SK-N-SH (cell line): ENCODE results near the gene ADRA2B. TPM values are rescaled to one million over a fixed set of nuclear protein-coding genes. Genes with fewer than 3 reads are reported as not detected.

Experiments
- CTCF ChIA-PET: fragments of 300-600, 350-600 bp; formaldehyde crosslinking; extraction: SDS; loops from one replicate; lab custom pipeline; 2021; lab: Yijun Ruan, JAX
- POLR2A ChIA-PET: fragments of 350-600 bp; sonication (Branson Sonifier 250); formaldehyde crosslinking; extraction: SDS; loops from one replicate; lab custom pipeline; 2020; ENCODE audit warnings: antibody characterized with exemption, inconsistent platforms; lab: Yijun Ruan, JAX
- DNase-seq: peaks from one replicate; pipeline ENCODE4 v3.0.0; 2012
- H2AFZ ChIP-seq: fragments of 200-600 bp; sonication (generic); 2 replicates; pipeline ENCODE4 v1.8.1; 2016; ENCODE audit warnings: antibody characterized with exemption, mild to moderate bottlenecking, low read depth
- H3F3A ChIP-seq: fragments of 200-600 bp; sonication (generic); replicated peaks from 2 replicates; pipeline ENCODE3; 2016; ENCODE audit warnings: antibody characterized with exemption, mild to moderate bottlenecking; ENCODE audit not compliant: insufficient read depth
- H3K27ac ChIP-seq, 2 experiments: fragments of 200-500 bp in 1 of 2; fragments of 200-600 bp in 1 of 2; sonication (Bioruptor generic) in 1 of 2; sonication (generic), shearing (Covaris generic) in 1 of 2; 2 replicates each; pipeline versions ENCODE4 v1.5.1 to v1.6.1; 2014 to 2016; ENCODE audit warnings: low read depth in 2 of 2, inconsistent platforms in 1 of 2, low read length in 1 of 2, mild to moderate bottlenecking in 1 of 2, mixed read lengths in 1 of 2
- H3K27me3 ChIP-seq: fragments of 200-600 bp; sonication (generic), shearing (Covaris generic); 2 replicates; pipeline ENCODE4 v1.6.1; 2016; ENCODE audit warnings: mixed run types; ENCODE audit not compliant: insufficient read depth
- H3K36me3 ChIP-seq, 2 experiments: fragments of 200-500 bp in 1 of 2; fragments of 200-600 bp in 1 of 2; sonication (Bioruptor generic) in 1 of 2; sonication (generic) in 1 of 2; replicated peaks in 1 of 2; 2 replicates each; pipeline versions ENCODE3 to v1.5.1; 2014 to 2016; ENCODE audit warnings: low read length in 1 of 2, mild to moderate bottlenecking in 1 of 2; ENCODE audit not compliant: insufficient read depth in 2 of 2, control insufficient read depth in 1 of 2
- H3K4me1 ChIP-seq, 2 experiments: fragments of 200-500 bp in 1 of 2; fragments of 200-600 bp in 1 of 2; sonication (Bioruptor generic) in 1 of 2; sonication (generic), shearing (Covaris generic) in 1 of 2; 2 replicates each; pipeline versions ENCODE4 v1.5.1 to v1.6.1; 2014 to 2016; ENCODE audit warnings: low read depth in 1 of 2, low read length in 1 of 2, mixed run types in 1 of 2; ENCODE audit not compliant: insufficient read depth in 2 of 2, control insufficient read depth in 1 of 2
- H3K4me2 ChIP-seq: fragments of 200-600 bp; sonication (generic), shearing (Covaris generic); 2 replicates; pipeline ENCODE4 v1.6.1; 2017; ENCODE audit warnings: mixed run types
- H3K4me3 ChIP-seq, 2 experiments: fragments of 200-500 bp in 1 of 2; fragments of 200-600 bp in 1 of 2; sonication (Bioruptor generic) in 1 of 2; sonication (generic), shearing (Covaris generic) in 1 of 2; 2 replicates each; pipeline versions ENCODE4 v1.5.1 to v1.8.1; 2014 to 2016; ENCODE audit warnings: low read depth in 2 of 2, inconsistent platforms in 1 of 2, low read length in 1 of 2, mild to moderate bottlenecking in 1 of 2, mixed read lengths in 1 of 2, moderate library complexity in 1 of 2
- H3K79me2 ChIP-seq: fragments of 200-600 bp; sonication (generic); 2 replicates; pipeline ENCODE4 v1.8.1; 2017; ENCODE audit warnings: mild to moderate bottlenecking; ENCODE audit not compliant: insufficient read depth
- H3K9ac ChIP-seq: fragments of 200-600 bp; sonication (generic); 2 replicates; pipeline ENCODE4 v1.6.1; 2017; ENCODE audit warnings: mixed run types
- H3K9me2 ChIP-seq: fragments of 200-600 bp; sonication (generic); 2 replicates; pipeline ENCODE4 v1.6.1; 2017; ENCODE audit warnings: mixed run types
- H3K9me3 ChIP-seq: fragments of 200-600 bp; sonication (generic); 2 replicates; pipeline ENCODE4 v1.6.1; 2017; ENCODE audit warnings: mixed run types, mild to moderate bottlenecking, moderate library complexity
- H4K20me1 ChIP-seq: fragments of 200-600 bp; sonication (generic); 2 replicates; pipeline ENCODE4 v1.6.1; 2017; ENCODE audit warnings: mild to moderate bottlenecking, mixed run types; ENCODE audit not compliant: insufficient read depth
- ELF1 ChIP-seq: IDR thresholded peaks from 2 replicates; pipeline ENCODE4 v1.4.0; 2012
- EZH2phosphoT487 ChIP-seq: fragments of 200-600 bp; sonication (generic); IDR thresholded peaks from 2 replicates; pipeline ENCODE4 v1.6.1; 2017; ENCODE audit warnings: low read depth, mixed run types, mild to moderate bottlenecking, antibody characterized with exemption, moderate library complexity, borderline replicate concordance
- NFIC ChIP-seq: IDR thresholded peaks from 2 replicates; pipeline ENCODE4 v1.4.0; 2012; ENCODE audit warnings: borderline replicate concordance
- RFX5 ChIP-seq: IDR thresholded peaks from 2 replicates; pipeline ENCODE4 v1.6.1; 2012; ENCODE audit warnings: mild to moderate bottlenecking, improper control_type of control experiment, low read length
- TAF1 ChIP-seq: IDR thresholded peaks from 2 replicates; pipeline ENCODE4 v1.6.1; 2012; ENCODE audit warnings: low read depth, mild to moderate bottlenecking, low read length, moderate library complexity, borderline replicate concordance
- TEAD4 ChIP-seq: IDR thresholded peaks from 2 replicates; pipeline ENCODE4 v1.4.0; 2012; ENCODE audit warnings: mild to moderate bottlenecking, borderline replicate concordance; ENCODE audit not compliant: insufficient read depth
- USF2 ChIP-seq: fragments of 150-350 bp; IDR thresholded peaks from 2 replicates; pipeline ENCODE4 v1.6.1; 2017; ENCODE audit warnings: antibody characterized with exemption, low read length, low read depth, borderline replicate concordance
- WGBS: methylation state at CpG from one replicate; pipeline ENCODE4 v1.1.6; 2017; ENCODE audit warnings: low lambda C conversion rate; 5-methylcytosine and 5-hydroxymethylcytosine counted together
- polyA plus RNA-seq, 3 experiments: library from polyadenylated mRNA; depleted of rRNA; stranded (reverse); fragments of >200 nt; gene quantifications; 2 replicates each; pipeline ENCODE4 v1.2.3, GENCODE V29; 2012
- TF ChIP-seq, protein P1 (sequence below): fragments of 200-600 bp; sonication (generic); IDR thresholded peaks from 2 replicates; pipeline ENCODE4 v1.6.1; 2017; ENCODE audit warnings: antibody characterized with exemption, mild to moderate bottlenecking, moderate library complexity
- TF ChIP-seq, protein P2 (sequence below): IDR thresholded peaks from 2 replicates; pipeline ENCODE4 v1.6.1; 2012; ENCODE audit warnings: mild to moderate bottlenecking, low read depth, low read length, moderate library complexity

The ADRA2B gene
- polyA plus RNA-seq, 1 of the 3 experiments (the other 2 are of a cell fraction), result not detected

- peak; percentile 23 for DNase-seq
- no peaks in the 10 kb centered on the region for H3K27me3 ChIP-seq
- no peaks in the 10 kb centered on the region for H4K20me1 ChIP-seq
- H3K9ac ChIP-seq, result no peak overlapping the region
- no peak overlapping the region for H3K4me3 ChIP-seq
- peaks cover 0 to 3% of the 10 kb centered on the region in 2 experiments; a peak in 1 of 4 replicates for H3K4me1 ChIP-seq
- no peaks in the 10 kb centered on the region for H3F3A ChIP-seq
- H3K36me3 ChIP-seq, result no peaks in the 10 kb centered on the region
- no peak overlapping the region for H3K4me2 ChIP-seq
- WGBS, result 82% methylated on average over 9 of the region's 12 CpGs
- H3K27ac ChIP-seq, result no peak overlapping the region
- no peaks in the 10 kb centered on the region for H3K9me2 ChIP-seq
- ChIA-PET POLR2A (no interaction called here), CTCF (interaction anchor here (1.6 to 3.2 kb wide), 3 partner anchors 11 to 74 kb away, joined by 5 to 15 read pairs (median 6); no protein-coding TSS in a partner anchor)
- no peak for TF ChIP-seq EZH2phosphoT487
- no peak for TF ChIP-seq NFIC
- TF ChIP-seq RFX5, result no peak
- no peak for TF ChIP-seq TAF1
- TF ChIP-seq TEAD4, result no peak
- no peak for TF ChIP-seq ELF1
- TF ChIP-seq, protein P1, sequence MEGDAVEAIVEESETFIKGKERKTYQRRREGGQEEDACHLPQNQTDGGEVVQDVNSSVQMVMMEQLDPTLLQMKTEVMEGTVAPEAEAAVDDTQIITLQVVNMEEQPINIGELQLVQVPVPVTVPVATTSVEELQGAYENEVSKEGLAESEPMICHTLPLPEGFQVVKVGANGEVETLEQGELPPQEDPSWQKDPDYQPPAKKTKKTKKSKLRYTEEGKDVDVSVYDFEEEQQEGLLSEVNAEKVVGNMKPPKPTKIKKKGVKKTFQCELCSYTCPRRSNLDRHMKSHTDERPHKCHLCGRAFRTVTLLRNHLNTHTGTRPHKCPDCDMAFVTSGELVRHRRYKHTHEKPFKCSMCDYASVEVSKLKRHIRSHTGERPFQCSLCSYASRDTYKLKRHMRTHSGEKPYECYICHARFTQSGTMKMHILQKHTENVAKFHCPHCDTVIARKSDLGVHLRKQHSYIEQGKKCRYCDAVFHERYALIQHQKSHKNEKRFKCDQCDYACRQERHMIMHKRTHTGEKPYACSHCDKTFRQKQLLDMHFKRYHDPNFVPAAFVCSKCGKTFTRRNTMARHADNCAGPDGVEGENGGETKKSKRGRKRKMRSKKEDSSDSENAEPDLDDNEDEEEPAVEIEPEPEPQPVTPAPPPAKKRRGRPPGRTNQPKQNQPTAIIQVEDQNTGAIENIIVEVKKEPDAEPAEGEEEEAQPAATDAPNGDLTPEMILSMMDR, result no peak
- H3K79me2 ChIP-seq, result no peaks in the 10 kb centered on the region
- no peak overlapping the region for H2AFZ ChIP-seq
- no peaks in the 10 kb centered on the region for H3K9me3 ChIP-seq
Observed at GRCh38 chr2:96099861-96100798, 16.2 kb downstream of the ADRA2B start.

DNA sequence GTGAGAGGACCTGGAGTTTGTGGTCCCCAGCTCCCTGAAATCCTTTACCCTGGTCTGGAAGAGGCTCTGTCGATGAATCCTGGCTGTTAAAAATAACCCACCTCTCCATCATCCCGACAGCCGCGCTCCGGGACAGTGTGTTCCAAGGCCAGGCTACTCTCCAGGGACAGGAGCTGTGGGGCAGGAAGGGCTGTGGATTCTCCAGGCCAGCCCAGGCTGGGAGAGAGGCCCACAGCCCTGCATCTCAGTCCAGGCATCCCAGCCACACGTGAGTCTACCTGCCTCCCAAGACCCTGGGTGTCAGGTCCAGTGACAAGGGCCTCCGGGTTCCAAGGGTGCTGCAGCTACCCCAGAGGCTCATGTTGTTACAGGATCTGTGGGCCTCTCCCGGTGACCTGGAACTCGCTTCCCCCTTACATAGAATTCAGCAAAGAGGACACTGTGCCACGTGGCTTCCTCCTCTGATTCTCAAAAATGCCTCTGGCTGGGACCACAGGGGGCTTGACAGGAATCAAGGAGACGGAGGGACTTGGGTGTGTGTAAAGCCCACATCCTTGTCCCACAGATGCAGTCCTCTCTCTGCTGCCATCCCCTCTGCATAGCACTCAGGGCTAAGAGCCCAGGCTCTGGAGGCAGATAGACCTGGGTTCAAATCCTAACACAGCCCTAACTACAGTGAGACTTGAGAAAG lies 17.3 kb downstream of the ADRA2B start:
- H3K9me3 ChIP-seq, result no peaks in the 10 kb centered on the region
- H3K4me1 ChIP-seq, result peaks cover 0 to 3% of the 10 kb centered on the region in 2 experiments; a peak in 1 of 4 replicates
- H3K4me2 ChIP-seq, result no peak overlapping the region
- H3K9ac ChIP-seq, result no peak overlapping the region
- no peaks in the 10 kb centered on the region for H3F3A ChIP-seq
- DNase-seq, result no peak
- no peaks in the 10 kb centered on the region for H4K20me1 ChIP-seq
- no peak for TF ChIP-seq USF2
- TF ChIP-seq, protein P2, sequence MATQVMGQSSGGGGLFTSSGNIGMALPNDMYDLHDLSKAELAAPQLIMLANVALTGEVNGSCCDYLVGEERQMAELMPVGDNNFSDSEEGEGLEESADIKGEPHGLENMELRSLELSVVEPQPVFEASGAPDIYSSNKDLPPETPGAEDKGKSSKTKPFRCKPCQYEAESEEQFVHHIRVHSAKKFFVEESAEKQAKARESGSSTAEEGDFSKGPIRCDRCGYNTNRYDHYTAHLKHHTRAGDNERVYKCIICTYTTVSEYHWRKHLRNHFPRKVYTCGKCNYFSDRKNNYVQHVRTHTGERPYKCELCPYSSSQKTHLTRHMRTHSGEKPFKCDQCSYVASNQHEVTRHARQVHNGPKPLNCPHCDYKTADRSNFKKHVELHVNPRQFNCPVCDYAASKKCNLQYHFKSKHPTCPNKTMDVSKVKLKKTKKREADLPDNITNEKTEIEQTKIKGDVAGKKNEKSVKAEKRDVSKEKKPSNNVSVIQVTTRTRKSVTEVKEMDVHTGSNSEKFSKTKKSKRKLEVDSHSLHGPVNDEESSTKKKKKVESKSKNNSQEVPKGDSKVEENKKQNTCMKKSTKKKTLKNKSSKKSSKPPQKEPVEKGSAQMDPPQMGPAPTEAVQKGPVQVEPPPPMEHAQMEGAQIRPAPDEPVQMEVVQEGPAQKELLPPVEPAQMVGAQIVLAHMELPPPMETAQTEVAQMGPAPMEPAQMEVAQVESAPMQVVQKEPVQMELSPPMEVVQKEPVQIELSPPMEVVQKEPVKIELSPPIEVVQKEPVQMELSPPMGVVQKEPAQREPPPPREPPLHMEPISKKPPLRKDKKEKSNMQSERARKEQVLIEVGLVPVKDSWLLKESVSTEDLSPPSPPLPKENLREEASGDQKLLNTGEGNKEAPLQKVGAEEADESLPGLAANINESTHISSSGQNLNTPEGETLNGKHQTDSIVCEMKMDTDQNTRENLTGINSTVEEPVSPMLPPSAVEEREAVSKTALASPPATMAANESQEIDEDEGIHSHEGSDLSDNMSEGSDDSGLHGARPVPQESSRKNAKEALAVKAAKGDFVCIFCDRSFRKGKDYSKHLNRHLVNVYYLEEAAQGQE, result no peak
- H2AFZ ChIP-seq, result no peak overlapping the region
- H3K9me2 ChIP-seq, result no peaks in the 10 kb centered on the region
- no peak overlapping the region for H3K4me3 ChIP-seq
- no peaks in the 10 kb centered on the region for H3K79me2 ChIP-seq
- ChIA-PET POLR2A (no interaction called here), CTCF (interaction anchor here (0.8 to 3.2 kb wide), 3 partner anchors 10 to 26 kb away, joined by 3 to 15 read pairs (median 3); no protein-coding TSS in a partner anchor)
- no peaks in the 10 kb centered on the region for H3K27me3 ChIP-seq
- WGBS, result 39% methylated on average over 3 of the region's 11 CpGs
- no peaks in the 10 kb centered on the region for H3K36me3 ChIP-seq
- no peak overlapping the region for H3K27ac ChIP-seq
